ENCODE data around the gene SLC1A5. TPM values are rescaled to one million over a fixed set of nuclear protein-coding genes. Genes with fewer than 3 reads are reported as not detected.
"Not testable (repeated sequence)": the region's sequence is repeated elsewhere in the genome, so short reads cannot be mapped to it uniquely, and the experiment has no call there.

Gene SLC1A5
- total and polyA plus RNA-seq, 2 donors (not counting 1 experiment from before 2014, with no cell fraction given): 107 to 281 TPM

DNA sequence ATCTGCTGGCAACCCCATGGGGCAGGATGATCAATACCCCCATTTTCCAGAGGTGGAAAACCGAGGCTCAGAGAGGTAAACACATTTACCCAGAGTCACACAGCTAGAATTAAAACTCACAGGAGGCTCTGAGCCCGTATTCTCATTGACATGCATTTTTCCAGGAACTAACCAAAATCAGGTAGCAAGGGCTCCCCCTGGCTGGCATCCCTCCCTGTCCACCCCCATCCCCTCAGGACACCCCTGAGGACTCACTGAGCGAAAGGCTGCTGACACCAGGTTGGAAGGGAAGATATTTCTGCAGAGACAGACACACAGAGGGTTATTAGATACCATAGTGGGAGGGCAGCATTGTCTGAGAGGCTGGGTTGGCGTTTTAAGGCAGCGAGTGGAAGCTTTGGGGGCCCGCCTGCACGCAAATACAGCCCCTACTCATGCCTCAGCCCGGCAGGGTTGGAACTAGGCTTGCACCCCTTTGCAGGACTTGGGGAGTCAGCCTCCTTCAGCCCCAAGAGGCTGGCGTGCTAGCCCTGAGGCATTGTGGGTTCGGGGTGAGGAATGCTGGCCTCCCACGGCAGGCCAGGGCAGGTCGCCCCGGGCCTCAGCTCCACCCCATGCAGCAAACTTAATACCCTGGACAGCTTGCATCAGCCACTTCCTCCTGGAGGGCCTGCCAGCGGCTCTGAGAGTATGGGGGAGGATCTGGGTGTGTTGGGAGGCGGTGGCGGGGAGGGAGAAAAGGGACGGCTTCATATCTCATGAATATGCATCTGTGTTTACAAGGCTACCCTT, 3.9 kb downstream of the SLC1A5 start:
- H3K4me1 ChIP-seq (ENCODE audit: control insufficient read depth, extremely low read depth, insufficient read depth, low read length): peaks cover 9% of the 10 kb centered on the region
- H3K27ac ChIP-seq (ENCODE audit: insufficient read depth, low read length): peak overlapping the region; percentile 98
- no peaks in the 10 kb centered on the region for H3K9me3 ChIP-seq (ENCODE audit: control insufficient read depth, insufficient read depth, low read depth, low read length)
- TF ChIP-seq, protein P1, sequence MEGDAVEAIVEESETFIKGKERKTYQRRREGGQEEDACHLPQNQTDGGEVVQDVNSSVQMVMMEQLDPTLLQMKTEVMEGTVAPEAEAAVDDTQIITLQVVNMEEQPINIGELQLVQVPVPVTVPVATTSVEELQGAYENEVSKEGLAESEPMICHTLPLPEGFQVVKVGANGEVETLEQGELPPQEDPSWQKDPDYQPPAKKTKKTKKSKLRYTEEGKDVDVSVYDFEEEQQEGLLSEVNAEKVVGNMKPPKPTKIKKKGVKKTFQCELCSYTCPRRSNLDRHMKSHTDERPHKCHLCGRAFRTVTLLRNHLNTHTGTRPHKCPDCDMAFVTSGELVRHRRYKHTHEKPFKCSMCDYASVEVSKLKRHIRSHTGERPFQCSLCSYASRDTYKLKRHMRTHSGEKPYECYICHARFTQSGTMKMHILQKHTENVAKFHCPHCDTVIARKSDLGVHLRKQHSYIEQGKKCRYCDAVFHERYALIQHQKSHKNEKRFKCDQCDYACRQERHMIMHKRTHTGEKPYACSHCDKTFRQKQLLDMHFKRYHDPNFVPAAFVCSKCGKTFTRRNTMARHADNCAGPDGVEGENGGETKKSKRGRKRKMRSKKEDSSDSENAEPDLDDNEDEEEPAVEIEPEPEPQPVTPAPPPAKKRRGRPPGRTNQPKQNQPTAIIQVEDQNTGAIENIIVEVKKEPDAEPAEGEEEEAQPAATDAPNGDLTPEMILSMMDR (conservative IDR thresholded peaks at IDR 0.05 in 1 of 2, IDR thresholded peaks at IDR 0.05 in 1 of 2; ENCODE audit: low read depth in 1 of 2, low read length in 2 of 2): peak; percentile 20 to 40
- no peak for TF ChIP-seq EZH2 (IDR thresholded peaks at IDR 0.05; ENCODE audit: low read length, missing control alignments)
- H3K9ac ChIP-seq (ENCODE audit: insufficient read depth, low read length): peak overlapping the region; percentile 17
- H3K4me3 ChIP-seq (replicated peaks in 1 of 4; ENCODE audit: control extremely low read depth in 1 of 4, insufficient read depth in 1 of 4, low read depth in 3 of 4, low read length in 4 of 4): peak overlapping the region; percentile 24 to 99 (median 66)
- no peaks in the 10 kb centered on the region for H3K27me3 ChIP-seq (ENCODE audit: control insufficient read depth, insufficient read depth, low read length)
- H3K4me2 ChIP-seq (ENCODE audit: extremely low read depth, insufficient read depth, low read length): peak overlapping the region; percentile 86
- H3K36me3 ChIP-seq (ENCODE audit: control insufficient read depth, insufficient read depth, low read length): peaks cover 14% of the 10 kb centered on the region
- H2AFZ ChIP-seq (ENCODE audit: low read length): no peak overlapping the region
- peak; percentile 84 to 93 for DNase-seq (ENCODE audit: low read depth in 2 of 2)
- no peaks in the 10 kb centered on the region for H4K20me1 ChIP-seq (ENCODE audit: control insufficient read depth, extremely low read depth, insufficient read depth, low read length)
- peaks cover 60% of the 10 kb centered on the region for H3K79me2 ChIP-seq (ENCODE audit: control insufficient read depth, insufficient read depth, low read length)

DNA sequence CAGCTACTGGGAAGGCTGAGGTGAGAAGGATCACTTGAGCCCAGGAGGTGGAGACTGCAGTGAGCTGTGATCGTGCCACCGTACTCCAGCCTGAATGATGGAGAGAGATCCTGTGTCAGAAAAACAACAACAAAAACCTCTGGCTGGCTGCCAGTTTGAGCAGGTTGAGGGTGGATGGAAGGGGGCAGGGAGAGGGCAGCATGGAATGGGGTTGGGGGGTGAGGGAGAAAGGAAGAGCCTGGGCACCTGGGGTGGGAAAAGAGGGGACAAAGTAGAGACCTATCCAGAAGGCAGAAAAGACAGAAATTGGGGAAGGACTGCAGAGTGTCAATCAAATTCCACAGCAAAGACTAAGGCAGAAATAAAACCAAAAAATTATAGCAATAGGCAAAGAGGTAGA, 4.7 kb downstream of the SLC1A5 start:
- H2AFZ ChIP-seq (ENCODE audit: low read length): no peak overlapping the region
- H3K4me3 ChIP-seq (replicated peaks in 1 of 4; ENCODE audit: control extremely low read depth in 1 of 4, insufficient read depth in 1 of 4, low read depth in 3 of 4, low read length in 4 of 4): peak overlapping the region in 2 of 4 experiments; percentile 98 to 99
- H3K36me3 ChIP-seq (ENCODE audit: control insufficient read depth, insufficient read depth, low read length): peaks cover 16% of the 10 kb centered on the region
- H3K9me3 ChIP-seq (ENCODE audit: control insufficient read depth, insufficient read depth, low read depth, low read length): no peaks in the 10 kb centered on the region
- H3K4me2 ChIP-seq (ENCODE audit: extremely low read depth, insufficient read depth, low read length): peak overlapping the region; percentile 72
- TF ChIP-seq, protein P1 (conservative IDR thresholded peaks at IDR 0.05 in 1 of 2, IDR thresholded peaks at IDR 0.05 in 1 of 2; ENCODE audit: low read depth in 1 of 2, low read length in 2 of 2): no peak
- TF ChIP-seq EZH2 (IDR thresholded peaks at IDR 0.05; ENCODE audit: low read length, missing control alignments): no peak
- no peaks in the 10 kb centered on the region for H3K27me3 ChIP-seq (ENCODE audit: control insufficient read depth, insufficient read depth, low read length)
- peaks cover 60% of the 10 kb centered on the region for H3K79me2 ChIP-seq (ENCODE audit: control insufficient read depth, insufficient read depth, low read length)
- no peak overlapping the region for H3K27ac ChIP-seq (ENCODE audit: insufficient read depth, low read length)
- H3K9ac ChIP-seq (ENCODE audit: insufficient read depth, low read length): no peak overlapping the region
- DNase-seq (ENCODE audit: low read depth in 2 of 2): no peak
- no peaks in the 10 kb centered on the region for H4K20me1 ChIP-seq (ENCODE audit: control insufficient read depth, extremely low read depth, insufficient read depth, low read length)
- peaks cover 9% of the 10 kb centered on the region for H3K4me1 ChIP-seq (ENCODE audit: control insufficient read depth, extremely low read depth, insufficient read depth, low read length)

GRCh38 chr19:46782355-46783019, 5.9 kb downstream of the SLC1A5 start:
- H3K27me3 ChIP-seq (ENCODE audit: control insufficient read depth, insufficient read depth, low read length): no peaks in the 10 kb centered on the region
- H3K9ac ChIP-seq (ENCODE audit: insufficient read depth, low read length): no peak overlapping the region
- H3K36me3 ChIP-seq (ENCODE audit: control insufficient read depth, insufficient read depth, low read length): peaks cover 22% of the 10 kb centered on the region
- H3K4me3 ChIP-seq (replicated peaks in 1 of 4; ENCODE audit: control extremely low read depth in 1 of 4, insufficient read depth in 1 of 4, low read depth in 3 of 4, low read length in 4 of 4): no peak overlapping the region
- peaks cover 52% of the 10 kb centered on the region for H3K79me2 ChIP-seq (ENCODE audit: control insufficient read depth, insufficient read depth, low read length)
- H2AFZ ChIP-seq (ENCODE audit: low read length): no peak overlapping the region
- no peaks in the 10 kb centered on the region for H4K20me1 ChIP-seq (ENCODE audit: control insufficient read depth, extremely low read depth, insufficient read depth, low read length)
- H3K4me2 ChIP-seq (ENCODE audit: extremely low read depth, insufficient read depth, low read length): no peak overlapping the region
- H3K9me3 ChIP-seq (ENCODE audit: control insufficient read depth, insufficient read depth, low read depth, low read length): no peaks in the 10 kb centered on the region
- DNase-seq (ENCODE audit: low read depth in 2 of 2): no peak
- H3K27ac ChIP-seq (ENCODE audit: insufficient read depth, low read length): no peak overlapping the region
- TF ChIP-seq EZH2 (IDR thresholded peaks at IDR 0.05; ENCODE audit: low read length, missing control alignments): no peak
- TF ChIP-seq, protein P1 (conservative IDR thresholded peaks at IDR 0.05 in 1 of 2, IDR thresholded peaks at IDR 0.05 in 1 of 2; ENCODE audit: low read depth in 1 of 2, low read length in 2 of 2): no peak
- H3K4me1 ChIP-seq (ENCODE audit: control insufficient read depth, extremely low read depth, insufficient read depth, low read length): peaks cover 9% of the 10 kb centered on the region

GRCh38 chr19:46777956-46778645, 10.3 kb downstream of the SLC1A5 start:
- H3K36me3 ChIP-seq (ENCODE audit: control insufficient read depth, insufficient read depth, low read length): peaks cover 31% of the 10 kb centered on the region
- not testable (repeated sequence) for H2AFZ ChIP-seq (ENCODE audit: low read length); H3K4me1 ChIP-seq (ENCODE audit: control insufficient read depth, extremely low read depth, insufficient read depth, low read length); H3K9me3 ChIP-seq (ENCODE audit: control insufficient read depth, insufficient read depth, low read depth, low read length); H4K20me1 ChIP-seq (ENCODE audit: control insufficient read depth, extremely low read depth, insufficient read depth, low read length); H3K9ac ChIP-seq (ENCODE audit: insufficient read depth, low read length); H3K27ac ChIP-seq (ENCODE audit: insufficient read depth, low read length); H3K4me3 ChIP-seq (replicated peaks in 1 of 4; ENCODE audit: control extremely low read depth in 1 of 4, insufficient read depth in 1 of 4, low read depth in 3 of 4, low read length in 4 of 4); H3K4me2 ChIP-seq (ENCODE audit: extremely low read depth, insufficient read depth, low read length); DNase-seq (ENCODE audit: low read depth in 2 of 2); H3K27me3 ChIP-seq (ENCODE audit: control insufficient read depth, insufficient read depth, low read length)
- H3K79me2 ChIP-seq (ENCODE audit: control insufficient read depth, insufficient read depth, low read length): peaks cover 10% of the 10 kb centered on the region
